Measurements from ENCODE around the gene CDCA4.
"Not testable (repeated sequence)": the region's sequence is repeated elsewhere in the genome, so short reads cannot be mapped to it uniquely, and the experiment has no call there.

Gene CDCA4

GRCh38 chr14:105033412-105033900 is 12.6 kb upstream of the CDCA4 start:
- H3K27ac ChIP-seq (ENCODE audit: insufficient read depth in 1 of 2, low read depth in 1 of 2, low read length in 2 of 2, poor library complexity in 1 of 2, severe bottlenecking in 2 of 2): not testable (repeated sequence)
- WGBS (ENCODE audit: insufficient coverage): under 1% methylated on average over 26 of the region's 45 CpGs
- CTCF ChIA-PET: interaction anchor here (0.7 to 1.0 kb wide), 2 partner anchors 10 to 34 kb away, joined by 3 read pairs; no protein-coding TSS in a partner anchor

GRCh38 chr14:105032451-105032901 is 11.6 kb upstream of the CDCA4 start:
- H3K9me3 ChIP-seq (ENCODE audit: control extremely low read depth in 1 of 5, control insufficient read depth in 4 of 5, insufficient read depth in 2 of 5, low read depth in 1 of 5, low read length in 4 of 5); DNase-seq; H3K27ac ChIP-seq (ENCODE audit: insufficient read depth in 1 of 2, low read depth in 1 of 2, low read length in 2 of 2, poor library complexity in 1 of 2, severe bottlenecking in 2 of 2); H3K36me3 ChIP-seq (ENCODE audit: control insufficient read depth in 4 of 4, insufficient read depth in 4 of 4, low read length in 3 of 4); POLR2A ChIA-PET; H3K4me1 ChIP-seq (ENCODE audit: control extremely low read depth in 1 of 4, control insufficient read depth in 4 of 4, insufficient read depth in 4 of 4, low read length in 3 of 4); H3K27me3 ChIP-seq (replicated peaks in 2 of 5; ENCODE audit: control insufficient read depth in 4 of 5, insufficient read depth in 5 of 5, low read length in 4 of 5): not testable (repeated sequence)
- CTCF ChIA-PET: interaction anchor here (1.5 kb wide), 1 partner anchor 57 kb away, joined by 4 read pairs; no protein-coding TSS in a partner anchor
- peak overlapping the region in 1 of 7 experiments; percentile 81 for H3K4me3 ChIP-seq (ENCODE audit: control insufficient read depth in 1 of 7, extremely low read depth in 1 of 7, insufficient read depth in 4 of 7, low read depth in 2 of 7, low read length in 6 of 7)
- 100% methylated on average over 4 of the region's 5 CpGs for WGBS (ENCODE audit: insufficient coverage)

More at GRCh38 chr14:105033412-105033900, 12.6 kb upstream of the CDCA4 start:
- DNase-seq; H3K27me3 ChIP-seq (replicated peaks in 2 of 5; ENCODE audit: control insufficient read depth in 4 of 5, insufficient read depth in 5 of 5, low read length in 4 of 5); POLR2A ChIA-PET; H3K36me3 ChIP-seq (ENCODE audit: control insufficient read depth in 4 of 4, insufficient read depth in 4 of 4, low read length in 3 of 4); H3K4me1 ChIP-seq (ENCODE audit: control extremely low read depth in 1 of 4, control insufficient read depth in 4 of 4, insufficient read depth in 4 of 4, low read length in 3 of 4); H3K9me3 ChIP-seq (ENCODE audit: control extremely low read depth in 1 of 5, control insufficient read depth in 4 of 5, insufficient read depth in 2 of 5, low read depth in 1 of 5, low read length in 4 of 5): not testable (repeated sequence)
- peak overlapping the region; percentile 48 to 81 (median 62) for H3K4me3 ChIP-seq (ENCODE audit: control insufficient read depth in 1 of 7, extremely low read depth in 1 of 7, insufficient read depth in 4 of 7, low read depth in 2 of 7, low read length in 6 of 7)

GRCh38 chr14:105030836-105031396 is 10.0 kb upstream of the CDCA4 start:
- Histone ChIP-seq H3K9me3 (ENCODE audit: control extremely low read depth in 1 of 5, control insufficient read depth in 4 of 5, insufficient read depth in 2 of 5, low read depth in 1 of 5, low read length in 4 of 5) (no peaks in the 10 kb centered on the region), H3K4me3 (ENCODE audit: control insufficient read depth in 1 of 7, extremely low read depth in 1 of 7, insufficient read depth in 4 of 7, low read depth in 2 of 7, low read length in 6 of 7) (no peak overlapping the region), H3K36me3 (ENCODE audit: control insufficient read depth in 4 of 4, insufficient read depth in 4 of 4, low read length in 3 of 4) (no peaks in the 10 kb centered on the region), H3K27me3 (replicated peaks in 2 of 5; ENCODE audit: control insufficient read depth in 4 of 5, insufficient read depth in 5 of 5, low read length in 4 of 5) (peaks cover 0 to 5% (median 2%) of the 10 kb centered on the region in 5 experiments), H3K4me1 (ENCODE audit: control extremely low read depth in 1 of 4, control insufficient read depth in 4 of 4, insufficient read depth in 4 of 4, low read length in 3 of 4) (peaks cover 0 to 9% (median under 1%) of the 10 kb centered on the region in 4 experiments), H3K27ac (ENCODE audit: insufficient read depth in 1 of 2, low read depth in 1 of 2, low read length in 2 of 2, poor library complexity in 1 of 2, severe bottlenecking in 2 of 2) (no peak overlapping the region)
- ChIA-PET CTCF (interaction anchor here (0.6 to 1.5 kb wide), 3 partner anchors 13 to 56 kb away, joined by 3 to 4 read pairs (median 3); no protein-coding TSS in a partner anchor), POLR2A (no interaction called here)
- 95% methylated on average over 9 of the region's 9 CpGs for WGBS (ENCODE audit: insufficient coverage)
- DNase-seq: no peak

GRCh38 chr14:105030194-105030593 is 9.3 kb upstream of the CDCA4 start:
- ChIA-PET CTCF (interaction anchor here (1.1 to 2.4 kb wide), 2 partner anchors 16 to 30 kb away, joined by 3 to 10 read pairs; no protein-coding TSS in a partner anchor), POLR2A (no interaction called here)
- H3K4me1 ChIP-seq (ENCODE audit: control extremely low read depth in 1 of 4, control insufficient read depth in 4 of 4, insufficient read depth in 4 of 4, low read length in 3 of 4): peaks cover 0 to 9% (median under 1%) of the 10 kb centered on the region in 4 experiments
- no peaks in the 10 kb centered on the region for H3K36me3 ChIP-seq (ENCODE audit: control insufficient read depth in 4 of 4, insufficient read depth in 4 of 4, low read length in 3 of 4)
- no peaks in the 10 kb centered on the region for H3K9me3 ChIP-seq (ENCODE audit: control extremely low read depth in 1 of 5, control insufficient read depth in 4 of 5, insufficient read depth in 2 of 5, low read depth in 1 of 5, low read length in 4 of 5)
- H3K4me3 ChIP-seq (ENCODE audit: control insufficient read depth in 1 of 7, extremely low read depth in 1 of 7, insufficient read depth in 4 of 7, low read depth in 2 of 7, low read length in 6 of 7): no peak overlapping the region
- DNase-seq: no peak
- no CpG with 5 or more reads among the region's 2 CpGs for WGBS (ENCODE audit: insufficient coverage)
- H3K27ac ChIP-seq (ENCODE audit: insufficient read depth in 1 of 2, low read depth in 1 of 2, low read length in 2 of 2, poor library complexity in 1 of 2, severe bottlenecking in 2 of 2): no peak overlapping the region
- peaks cover 0 to 5% (median 2%) of the 10 kb centered on the region in 5 experiments for H3K27me3 ChIP-seq (replicated peaks in 2 of 5; ENCODE audit: control insufficient read depth in 4 of 5, insufficient read depth in 5 of 5, low read length in 4 of 5)

DNA sequence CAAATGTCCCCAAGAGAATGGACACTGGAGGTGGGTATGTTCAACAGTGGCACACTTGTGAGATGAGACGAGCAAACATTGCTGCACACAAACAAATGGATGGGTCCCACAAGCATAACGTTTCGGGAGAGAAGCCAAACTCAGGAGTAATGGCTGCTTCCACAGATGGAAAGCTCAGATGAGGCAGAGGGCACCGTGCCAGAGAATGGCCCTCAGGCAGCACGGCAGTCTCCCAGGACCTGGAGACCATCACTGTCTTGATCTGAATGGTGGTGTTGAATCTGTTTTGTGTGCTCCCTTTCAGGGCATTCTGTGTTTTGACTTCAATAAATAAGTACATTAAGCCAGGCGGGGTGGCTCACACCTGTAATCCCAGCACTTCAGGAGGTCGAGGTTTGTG is 8.5 kb upstream of the CDCA4 start:
- CTCF ChIA-PET: interaction anchor here (0.6 to 2.4 kb wide), 2 partner anchors 16 to 90 kb away, joined by 3 to 10 read pairs; no protein-coding TSS in a partner anchor

GRCh38 chr14:105028251-105028927 is 7.5 kb upstream of the CDCA4 start:
- Histone ChIP-seq H3K4me3 (ENCODE audit: control insufficient read depth in 1 of 7, extremely low read depth in 1 of 7, insufficient read depth in 4 of 7, low read depth in 2 of 7, low read length in 6 of 7) (no peak overlapping the region), H3K4me1 (ENCODE audit: control extremely low read depth in 1 of 4, control insufficient read depth in 4 of 4, insufficient read depth in 4 of 4, low read length in 3 of 4) (peaks cover 0 to 8% (median under 1%) of the 10 kb centered on the region in 4 experiments), H3K27ac (ENCODE audit: insufficient read depth in 1 of 2, low read depth in 1 of 2, low read length in 2 of 2, poor library complexity in 1 of 2, severe bottlenecking in 2 of 2) (no peak overlapping the region), H3K9me3 (ENCODE audit: control extremely low read depth in 1 of 5, control insufficient read depth in 4 of 5, insufficient read depth in 2 of 5, low read depth in 1 of 5, low read length in 4 of 5) (no peaks in the 10 kb centered on the region), H3K27me3 (replicated peaks in 2 of 5; ENCODE audit: control insufficient read depth in 4 of 5, insufficient read depth in 5 of 5, low read length in 4 of 5) (peaks cover 0 to 2% (median 0%) of the 10 kb centered on the region in 5 experiments), H3K36me3 (ENCODE audit: control insufficient read depth in 4 of 4, insufficient read depth in 4 of 4, low read length in 3 of 4) (no peaks in the 10 kb centered on the region)
- CTCF ChIA-PET: interaction anchor here (0.6 to 2.4 kb wide), 6 partner anchors 14 to 61 kb away, joined by 3 to 10 read pairs (median 3); no protein-coding TSS in a partner anchor
- WGBS (ENCODE audit: insufficient coverage): 96% methylated on average over 9 of the region's 12 CpGs
- POLR2A ChIA-PET: no interaction called here
- DNase-seq: no peak

More for the DNA sequence above, 8.5 kb upstream of the CDCA4 start:
- POLR2A ChIA-PET: no interaction called here
- Histone ChIP-seq H3K9me3 (ENCODE audit: control extremely low read depth in 1 of 5, control insufficient read depth in 4 of 5, insufficient read depth in 2 of 5, low read depth in 1 of 5, low read length in 4 of 5) (no peaks in the 10 kb centered on the region), H3K4me3 (ENCODE audit: control insufficient read depth in 1 of 7, extremely low read depth in 1 of 7, insufficient read depth in 4 of 7, low read depth in 2 of 7, low read length in 6 of 7) (no peak overlapping the region), H3K27me3 (replicated peaks in 2 of 5; ENCODE audit: control insufficient read depth in 4 of 5, insufficient read depth in 5 of 5, low read length in 4 of 5) (peaks cover 0 to 5% (median 2%) of the 10 kb centered on the region in 5 experiments), H3K4me1 (ENCODE audit: control extremely low read depth in 1 of 4, control insufficient read depth in 4 of 4, insufficient read depth in 4 of 4, low read length in 3 of 4) (peaks cover 0 to 9% (median under 1%) of the 10 kb centered on the region in 4 experiments), H3K27ac (ENCODE audit: insufficient read depth in 1 of 2, low read depth in 1 of 2, low read length in 2 of 2, poor library complexity in 1 of 2, severe bottlenecking in 2 of 2) (no peak overlapping the region), H3K36me3 (ENCODE audit: control insufficient read depth in 4 of 4, insufficient read depth in 4 of 4, low read length in 3 of 4) (no peaks in the 10 kb centered on the region)
- no peak for DNase-seq
- 96% methylated on average over 7 of the region's 7 CpGs for WGBS (ENCODE audit: insufficient coverage)

DNA sequence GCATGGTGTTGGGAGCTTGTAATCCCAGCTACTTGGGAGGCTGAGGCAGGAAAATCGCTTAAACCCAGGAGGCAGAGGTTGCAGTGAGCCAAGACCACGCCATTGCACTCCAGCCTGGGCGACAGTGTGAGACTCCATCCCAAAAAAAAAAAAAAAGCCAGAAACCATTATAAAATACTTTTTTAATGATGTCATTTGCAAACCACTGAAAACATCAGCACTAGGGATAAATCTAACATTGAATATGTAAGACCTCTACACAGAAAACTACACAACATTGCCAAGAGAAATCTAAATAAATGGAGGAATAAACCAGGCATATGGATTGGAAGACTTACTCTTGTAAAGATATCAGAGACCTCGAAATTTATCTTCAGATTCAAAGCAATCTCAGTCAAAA is 6.8 kb upstream of the CDCA4 start:
- H3K27ac ChIP-seq (ENCODE audit: insufficient read depth in 1 of 2, low read depth in 1 of 2, low read length in 2 of 2, poor library complexity in 1 of 2, severe bottlenecking in 2 of 2); H3K36me3 ChIP-seq (ENCODE audit: control insufficient read depth in 4 of 4, insufficient read depth in 4 of 4, low read length in 3 of 4); H3K4me1 ChIP-seq (ENCODE audit: control extremely low read depth in 1 of 4, control insufficient read depth in 4 of 4, insufficient read depth in 4 of 4, low read length in 3 of 4); POLR2A ChIA-PET; H3K9me3 ChIP-seq (ENCODE audit: control extremely low read depth in 1 of 5, control insufficient read depth in 4 of 5, insufficient read depth in 2 of 5, low read depth in 1 of 5, low read length in 4 of 5); DNase-seq; H3K4me3 ChIP-seq (ENCODE audit: control insufficient read depth in 1 of 7, extremely low read depth in 1 of 7, insufficient read depth in 4 of 7, low read depth in 2 of 7, low read length in 6 of 7); H3K27me3 ChIP-seq (replicated peaks in 2 of 5; ENCODE audit: control insufficient read depth in 4 of 5, insufficient read depth in 5 of 5, low read length in 4 of 5): not testable (repeated sequence)
- CTCF ChIA-PET: interaction anchor here (0.7 to 2.4 kb wide), 6 partner anchors 14 to 62 kb away, joined by 3 to 10 read pairs (median 3); no protein-coding TSS in a partner anchor
- 83% methylated on average over 2 of the region's 4 CpGs for WGBS (ENCODE audit: insufficient coverage)
